ACHN (cell line): Measurements from ENCODE around the gene OTULIN.

Experiments used
- DNase-seq: peaks from one replicate; pipeline ENCODE4 v3.0.0-alpha.2; 2015
- in situ Hi-C: cut with HindIII; loops from 2 replicates; pipeline ENCODE4 v1.10.0; 2017; ENCODE audit warnings: low sequenced_read_pairs, low pct_ligation_motif_present, low pct_unique_long_range_greater_than_20kb

The OTULIN gene

DNA sequence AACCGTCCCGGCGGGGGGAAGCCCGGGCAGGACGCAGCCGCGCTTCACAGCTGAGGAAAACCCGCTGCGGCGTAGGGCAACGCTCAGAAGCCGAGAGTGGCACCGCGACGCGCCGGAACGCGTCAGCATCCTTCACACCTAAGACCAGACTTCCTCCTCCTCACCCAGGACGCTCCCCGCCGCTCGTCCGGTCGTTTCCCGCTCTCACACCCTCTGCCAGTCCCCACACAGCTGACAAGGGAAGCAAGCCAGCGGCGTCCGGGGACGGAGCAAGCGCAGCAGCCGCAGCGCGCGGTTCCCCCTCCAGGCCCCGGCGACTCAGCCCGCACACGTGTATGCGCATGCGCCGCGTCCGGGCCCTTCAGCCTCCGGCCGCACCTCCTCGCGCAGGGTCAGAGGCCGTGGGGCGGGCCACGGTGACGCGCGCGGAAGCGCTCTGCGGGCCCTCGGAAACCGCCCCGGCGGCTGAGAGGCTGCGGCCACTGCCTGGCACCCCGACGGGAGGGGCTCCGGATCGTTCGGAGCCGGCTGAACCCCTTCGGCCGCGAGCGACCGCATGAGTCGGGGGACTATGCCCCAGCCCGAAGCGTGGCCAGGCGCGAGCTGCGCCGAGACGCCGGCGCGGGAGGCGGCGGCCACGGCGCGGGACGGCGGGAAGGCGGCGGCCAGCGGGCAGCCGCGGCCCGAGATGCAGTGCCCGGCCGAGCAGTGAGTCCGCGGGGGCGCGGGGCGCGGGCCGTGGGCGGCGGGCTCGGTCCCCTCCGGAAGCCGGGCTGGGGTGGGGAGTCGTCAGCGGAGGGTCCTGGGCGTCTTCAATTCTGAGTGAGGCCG lies at the start of gene OTULIN:
OTULIN (plus strand) TSS at position 449 of the 831 bp plus-strand sequence; CDS start at position 557, 108 bp downstream.
- peak; percentile 86 for DNase-seq
- in situ Hi-C loops, result no loop called here

DNA sequence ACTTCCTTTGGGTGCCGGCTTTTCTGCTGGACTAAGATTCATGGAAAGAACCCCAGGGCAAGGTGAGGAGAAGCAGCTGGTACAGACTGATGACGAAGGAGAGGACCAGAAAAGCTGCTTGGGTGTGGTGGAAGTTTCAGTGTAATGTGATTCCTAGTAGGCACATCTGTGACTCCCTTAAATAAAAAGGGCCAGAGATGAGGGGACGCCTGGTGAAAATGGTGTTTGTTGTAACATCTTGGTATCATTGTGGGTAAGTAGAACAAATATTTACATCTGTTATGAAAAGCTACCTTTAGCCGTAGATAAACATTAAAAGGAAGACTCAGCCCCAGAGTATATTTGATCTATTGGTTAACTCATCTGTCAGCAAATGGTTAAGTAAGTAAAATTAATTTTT lies 49.2 kb upstream of the OTULIN start:
- in situ Hi-C loops, result no loop called here
- DNase-seq, result no peak

DNA sequence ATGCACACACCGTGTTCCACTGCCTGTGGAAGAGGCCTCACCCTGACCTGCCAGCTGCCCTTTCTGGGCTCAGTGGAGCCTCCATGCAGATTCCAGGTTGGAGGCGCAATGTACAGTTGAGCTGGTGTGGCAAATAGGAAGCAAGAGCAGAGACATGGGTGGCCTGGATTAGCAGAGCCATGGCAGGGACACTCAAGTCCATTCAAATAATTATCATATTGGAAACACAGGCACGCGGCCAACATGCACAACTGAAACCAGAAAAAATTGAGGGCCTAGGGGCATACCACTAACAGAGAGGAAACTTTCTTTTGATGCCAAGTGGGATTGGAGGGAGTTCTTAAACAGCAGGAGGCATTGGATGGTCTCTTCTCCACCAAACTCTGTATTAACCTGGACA lies 47.1 kb upstream of the OTULIN start:
- in situ Hi-C loops, result no loop called here
- no peak for DNase-seq

DNA sequence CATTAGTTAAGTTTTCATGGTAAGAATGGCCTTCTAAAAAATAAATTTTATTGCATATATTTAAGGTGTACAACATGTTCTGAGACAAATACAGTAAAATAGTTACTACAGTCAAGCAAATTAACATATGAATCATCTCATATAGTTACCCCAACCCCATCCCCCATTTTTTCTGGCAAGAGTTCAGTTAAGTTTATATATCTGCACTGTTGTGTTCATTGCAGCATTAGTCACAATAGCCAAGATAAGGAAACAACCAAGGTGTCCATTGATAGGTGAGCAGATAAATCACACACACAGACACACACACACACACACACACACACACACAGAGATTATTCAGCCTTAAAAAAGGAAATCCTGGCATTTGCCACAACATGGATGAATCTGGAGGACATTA lies 37.2 kb upstream of the OTULIN start:
- DNase-seq, result no peak

DNA sequence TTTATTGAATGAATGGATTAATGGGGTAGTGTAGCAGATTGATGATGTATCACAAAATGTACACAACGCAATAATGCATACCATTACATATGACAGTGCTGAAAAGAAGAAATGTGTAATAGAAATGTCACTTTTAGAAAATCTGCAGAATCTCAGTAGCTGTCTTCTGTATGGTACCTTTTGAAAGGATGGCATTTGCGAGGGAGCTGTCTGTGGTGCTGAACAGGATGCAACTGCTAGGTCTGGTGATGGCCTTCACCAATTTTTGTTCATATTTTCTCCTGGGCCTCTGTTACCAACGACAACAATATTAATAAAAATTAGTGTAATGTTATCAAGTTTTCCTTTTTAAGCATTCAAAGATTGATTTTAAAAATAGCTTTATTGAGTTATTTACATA lies 36.2 kb upstream of the OTULIN start:
- in situ Hi-C loops, result no loop called here
- DNase-seq, result peak; percentile 54

More for the DNA sequence above, 37.2 kb upstream of the OTULIN start:
- in situ Hi-C loops, result no loop called here

DNA sequence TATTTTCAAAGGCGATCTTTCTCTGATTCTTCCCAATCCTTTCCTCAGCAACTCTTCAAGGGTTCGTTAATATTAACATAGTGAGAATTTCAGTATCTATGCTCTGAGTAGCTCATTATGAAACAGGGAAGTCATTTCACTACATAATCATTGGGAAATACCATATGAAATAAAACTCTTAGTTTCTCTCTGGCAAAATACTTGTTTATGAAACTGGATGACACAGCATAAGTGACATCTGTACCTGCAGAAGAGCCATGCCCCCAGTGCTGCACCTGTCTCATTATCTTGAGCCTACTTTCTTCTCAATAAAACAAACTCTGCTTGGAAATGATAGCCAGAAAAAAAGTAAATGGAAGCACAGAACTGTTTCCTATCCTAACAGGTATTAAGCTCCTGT lies 33.8 kb upstream of the OTULIN start:
- in situ Hi-C loops, result no loop called here
- DNase-seq, result no peak

DNA sequence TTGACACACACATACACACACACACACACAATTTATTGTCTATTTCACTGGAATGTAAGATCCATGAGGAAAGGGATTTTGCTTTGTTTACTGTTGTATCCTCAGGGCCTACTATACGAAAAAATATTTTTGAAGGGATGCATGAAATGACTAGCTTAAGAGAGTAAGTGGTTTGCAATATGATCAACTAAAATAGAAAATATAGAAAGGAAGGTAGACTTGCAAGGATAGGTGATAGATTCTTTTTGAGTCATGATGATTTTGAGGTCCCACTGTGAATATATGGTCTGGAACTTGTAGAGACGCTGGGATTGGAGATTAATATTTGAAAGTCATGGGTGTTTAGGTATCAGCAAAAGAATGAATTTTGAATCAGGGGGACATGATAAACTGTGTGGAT lies 28.9 kb upstream of the OTULIN start:
- DNase-seq, result no peak
- in situ Hi-C loops, result no loop called here

DNA sequence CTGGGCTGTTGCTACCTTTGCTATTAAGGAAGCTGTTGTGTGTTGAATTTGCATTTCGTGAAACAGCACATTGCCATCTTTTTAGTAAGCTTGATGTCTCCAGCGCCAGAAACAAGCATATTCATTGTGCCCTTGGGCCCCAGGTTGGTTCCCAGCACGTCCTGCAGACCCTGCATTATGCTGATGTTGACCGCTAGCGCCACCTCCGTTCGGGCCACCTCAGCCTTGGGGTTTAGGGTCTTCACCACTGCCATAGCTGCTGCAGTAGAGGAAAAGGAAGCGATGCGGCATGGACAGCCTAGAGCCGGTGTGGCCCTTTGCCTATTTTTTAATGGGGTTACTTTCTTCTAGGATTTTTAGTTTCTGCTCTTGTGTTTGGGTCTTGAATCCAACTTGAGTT lies 23.8 kb upstream of the OTULIN start:
- in situ Hi-C loops, result no loop called here
- no peak for DNase-seq

DNA sequence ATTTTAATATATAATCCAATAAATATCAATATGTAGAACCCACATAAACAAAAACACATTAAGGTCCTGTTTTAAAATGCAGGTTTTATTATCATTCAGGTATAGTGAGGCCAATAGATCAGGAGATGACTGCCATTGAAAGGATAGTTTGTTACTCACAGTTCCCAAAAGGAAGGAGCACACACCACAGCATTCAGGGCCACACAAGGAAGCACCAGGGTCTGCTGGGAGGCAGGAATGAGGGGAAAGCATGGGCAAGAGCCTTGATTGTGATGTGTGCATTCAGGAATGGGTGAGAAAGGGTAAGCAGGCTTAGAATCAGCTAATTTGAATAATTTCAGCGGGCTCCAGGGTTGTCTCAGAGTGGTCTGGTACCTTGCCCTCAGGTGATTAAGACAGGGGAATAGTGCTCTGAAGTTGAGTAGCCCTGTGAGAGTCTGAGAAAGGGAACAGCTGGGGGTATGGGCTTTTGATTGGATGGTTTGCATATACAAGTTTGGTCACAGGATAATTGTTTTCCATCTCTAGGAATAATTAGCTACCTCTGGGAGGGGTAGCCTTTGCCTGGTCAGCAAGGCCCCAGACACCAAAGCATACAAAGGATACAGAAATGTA lies 19.8 kb upstream of the OTULIN start:
- in situ Hi-C loops, result no loop called here
- no peak for DNase-seq

DNA sequence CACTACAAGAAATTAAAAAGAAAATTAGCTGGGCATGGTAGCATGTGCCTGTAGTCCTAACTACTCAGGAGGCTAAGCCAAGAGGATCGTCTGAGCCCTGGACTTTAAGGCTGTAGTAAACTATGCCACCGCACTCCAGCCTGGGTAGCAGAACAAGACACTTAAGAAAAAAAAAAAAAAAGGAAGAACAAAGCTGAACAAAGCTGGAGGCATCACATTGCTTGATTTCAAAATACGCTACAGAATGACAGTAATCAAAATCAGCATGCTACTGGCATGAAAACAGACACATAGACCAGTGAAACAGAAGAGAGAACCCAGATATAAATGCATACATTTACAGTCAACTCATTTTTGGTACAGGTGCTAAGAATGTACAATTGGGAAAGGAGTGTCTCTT lies 14.5 kb upstream of the OTULIN start:
- in situ Hi-C loops, result no loop called here
- DNase-seq, result no peak

DNA sequence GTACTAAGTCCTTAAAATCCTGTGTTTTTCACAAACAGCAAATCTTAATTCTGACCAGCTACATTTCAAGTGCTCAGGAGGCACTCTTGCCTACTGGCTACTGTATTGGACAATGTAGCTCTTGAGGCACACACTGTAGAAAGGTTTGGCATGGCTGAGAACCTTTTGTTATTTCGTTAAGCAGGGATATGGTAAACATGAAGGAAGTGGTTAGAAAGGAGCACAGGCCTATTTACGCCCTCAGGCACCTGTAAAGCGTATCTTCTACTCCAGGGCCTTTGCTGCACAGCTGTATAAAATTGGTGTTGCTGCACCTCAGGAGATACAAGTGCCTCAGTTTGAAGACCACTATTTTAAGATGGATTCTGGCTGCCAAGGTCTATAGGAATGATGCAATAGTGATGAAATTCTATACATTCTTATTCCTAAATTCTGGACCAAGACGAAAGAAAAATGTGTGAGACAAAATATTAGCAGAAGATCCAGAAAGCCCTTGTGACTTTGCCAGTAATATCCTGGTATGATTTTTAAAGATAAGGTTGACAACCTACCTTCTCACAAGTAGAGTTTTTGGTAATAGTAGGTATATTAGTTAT lies 9.3 kb upstream of the OTULIN start:
- in situ Hi-C loops, result no loop called here

DNA sequence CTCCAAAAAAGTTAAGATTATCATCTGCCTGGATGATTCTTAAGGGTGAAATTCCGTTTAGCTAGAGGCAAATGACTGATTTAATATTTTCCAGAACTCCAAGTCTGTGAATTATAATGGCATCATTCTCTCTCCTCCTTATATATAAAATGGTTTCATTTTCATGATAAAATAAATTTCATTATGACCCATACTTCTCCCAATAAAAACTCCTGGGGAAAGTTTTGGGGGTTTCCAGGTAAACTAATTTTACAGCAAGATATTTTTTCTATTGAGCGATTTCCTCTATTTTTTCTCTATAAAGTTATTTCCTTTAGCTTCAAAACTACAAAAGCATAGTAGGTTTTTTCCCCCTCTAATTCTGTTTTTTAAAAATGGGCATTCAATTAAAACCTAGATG lies 7.6 kb upstream of the OTULIN start:
- in situ Hi-C loops, result no loop called here
- DNase-seq, result no peak

More for the DNA sequence above, 9.3 kb upstream of the OTULIN start:
- no peak for DNase-seq

DNA sequence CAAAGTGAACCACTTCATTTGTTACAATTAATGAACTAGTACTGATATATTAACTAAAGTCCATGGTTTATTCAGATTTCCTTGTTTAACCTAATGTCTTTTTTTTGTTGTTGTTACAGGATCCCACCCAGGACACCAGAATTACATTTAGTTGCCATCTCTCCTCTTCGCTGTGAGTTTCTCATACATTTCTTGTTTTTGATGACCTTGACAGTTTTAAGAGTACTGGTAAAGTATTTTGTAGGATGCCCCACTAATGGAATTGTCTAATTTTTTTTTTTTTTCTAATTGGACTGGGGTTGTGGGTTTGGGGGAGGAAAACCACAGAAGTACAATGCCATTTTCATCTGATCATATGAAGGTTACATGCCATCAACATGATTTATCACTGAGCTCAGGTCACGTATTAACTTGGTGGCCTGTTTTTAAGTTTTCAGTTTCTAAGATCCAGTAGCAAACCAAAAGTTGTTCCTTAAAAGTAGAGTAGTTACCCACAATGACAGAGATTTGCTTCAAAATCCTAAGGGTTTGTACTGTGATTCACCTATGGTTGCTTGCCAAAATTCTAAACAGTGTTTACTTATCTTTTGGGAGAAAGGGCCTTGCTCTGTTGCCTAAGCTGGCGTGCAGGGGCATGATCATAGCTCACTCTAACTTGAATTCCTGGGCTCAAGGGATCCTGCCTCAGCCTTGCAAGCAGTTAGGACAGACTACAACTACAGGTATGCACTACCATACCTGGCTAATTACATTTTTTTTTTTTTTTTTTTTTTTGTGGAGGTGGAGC lies 4.5 kb upstream of the OTULIN start:
- DNase-seq, result no peak
- in situ Hi-C loops, result no loop called here

DNA sequence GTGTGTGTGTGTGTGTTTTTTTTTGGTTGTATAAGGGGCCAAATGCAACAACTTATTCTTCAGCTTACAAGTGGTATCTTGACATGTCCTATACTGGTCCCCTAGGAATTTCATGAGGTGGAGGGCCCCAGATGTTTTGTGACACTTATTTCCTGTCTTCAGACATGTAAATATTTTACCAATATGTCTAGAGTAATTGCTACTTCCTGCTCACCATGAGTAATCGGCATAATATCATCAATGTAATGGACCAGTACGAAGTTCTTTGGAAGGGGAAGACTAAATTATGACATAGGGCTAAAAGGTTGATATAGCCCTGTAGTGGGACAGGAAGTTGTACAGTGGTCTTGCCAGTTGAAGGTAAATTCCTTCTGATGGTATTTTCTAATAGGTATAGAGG lies 3.7 kb upstream of the OTULIN start:
- in situ Hi-C loops, result no loop called here
- DNase-seq, result no peak

DNA sequence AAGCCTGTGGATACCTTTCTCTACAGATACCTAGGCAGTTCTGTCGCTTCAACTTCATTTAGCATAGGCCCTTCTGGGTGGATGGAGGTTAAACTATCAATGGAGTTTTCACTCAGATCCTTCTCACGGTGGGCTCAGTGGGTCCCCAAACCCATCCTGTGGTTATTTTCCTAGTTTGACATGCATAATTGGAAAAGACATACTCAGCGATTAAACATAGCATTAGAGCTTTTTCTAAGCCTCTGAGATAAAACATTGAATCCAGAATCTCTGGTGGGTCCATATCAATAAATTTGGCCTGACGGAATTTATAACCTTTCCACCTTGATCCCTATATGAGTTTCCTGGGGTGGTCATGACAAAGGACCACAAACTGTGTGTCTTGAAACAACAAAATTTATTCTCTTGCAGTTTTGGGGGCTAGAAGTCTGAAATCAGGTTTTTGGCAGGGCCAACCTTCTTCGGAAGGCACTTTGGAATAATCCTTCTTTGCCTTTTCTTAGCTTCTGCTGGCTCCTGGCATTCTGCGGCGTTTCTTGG lies 1.7 kb upstream of the OTULIN start:
- no peak for DNase-seq
- in situ Hi-C loops, result no loop called here

DNA sequence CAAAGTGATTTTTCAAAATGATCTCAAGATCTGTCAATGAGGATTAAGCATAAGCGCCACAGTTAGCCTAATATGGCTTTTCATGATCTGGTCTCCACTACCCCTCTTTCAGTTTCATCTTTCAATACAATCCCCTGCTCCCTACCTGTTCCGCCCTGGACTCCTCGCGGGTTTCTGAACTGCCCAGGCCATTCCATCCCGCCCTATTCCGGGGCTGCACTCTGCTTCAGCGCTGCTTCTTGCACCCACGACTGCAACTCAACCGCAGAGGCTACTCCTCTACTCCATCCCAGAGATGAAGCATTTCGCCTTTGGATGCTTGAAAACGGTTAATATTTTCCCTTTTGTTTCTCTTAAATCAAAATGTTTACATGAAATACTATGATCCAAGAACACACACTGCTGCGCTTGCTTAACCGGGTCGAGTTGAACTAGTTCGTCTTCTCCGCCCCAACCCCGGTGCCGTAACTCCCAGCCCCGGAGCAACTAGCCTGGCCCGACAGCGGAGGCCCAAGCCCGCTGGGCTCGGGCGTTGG lies 716 bp upstream of the OTULIN start:
- DNase-seq, result peak; percentile 33
- in situ Hi-C loops, result no loop called here

DNA sequence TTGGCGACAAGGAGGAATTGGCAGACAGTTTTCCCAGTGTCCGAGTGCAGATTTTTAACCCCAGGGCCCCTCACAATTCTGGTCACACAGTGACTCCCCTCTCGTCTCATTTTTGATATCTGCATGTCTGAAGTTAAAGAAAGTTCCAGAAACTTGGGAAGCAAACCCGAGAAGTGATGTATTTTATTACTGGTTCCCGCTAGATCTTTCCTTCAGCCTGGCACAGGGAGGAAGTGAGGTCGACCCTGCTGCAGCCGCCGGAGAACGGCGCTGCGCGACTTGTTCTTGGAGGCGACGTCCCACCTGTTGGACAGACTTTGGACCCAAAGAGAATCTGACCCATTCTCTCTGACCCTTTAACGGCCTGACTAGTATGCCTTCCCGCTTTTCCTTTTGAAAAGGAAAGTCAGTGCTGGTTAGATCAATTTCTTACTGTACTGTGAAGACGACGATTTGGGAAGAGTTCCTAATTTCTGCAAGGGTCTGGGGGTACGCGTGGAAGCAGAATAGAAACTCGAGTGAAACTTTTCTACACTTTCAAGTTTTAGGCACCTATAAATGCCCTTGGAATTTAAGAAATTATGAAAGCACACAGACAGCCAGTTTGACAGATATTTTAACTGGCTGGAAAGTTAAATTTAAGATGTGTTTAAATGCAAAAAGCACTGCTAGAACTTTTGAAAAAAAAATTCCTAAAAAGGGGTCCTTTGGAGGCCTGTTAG lies 744 bp downstream of the OTULIN start:
- DNase-seq, result peak; percentile 40
- in situ Hi-C loops, result no loop called here

DNA sequence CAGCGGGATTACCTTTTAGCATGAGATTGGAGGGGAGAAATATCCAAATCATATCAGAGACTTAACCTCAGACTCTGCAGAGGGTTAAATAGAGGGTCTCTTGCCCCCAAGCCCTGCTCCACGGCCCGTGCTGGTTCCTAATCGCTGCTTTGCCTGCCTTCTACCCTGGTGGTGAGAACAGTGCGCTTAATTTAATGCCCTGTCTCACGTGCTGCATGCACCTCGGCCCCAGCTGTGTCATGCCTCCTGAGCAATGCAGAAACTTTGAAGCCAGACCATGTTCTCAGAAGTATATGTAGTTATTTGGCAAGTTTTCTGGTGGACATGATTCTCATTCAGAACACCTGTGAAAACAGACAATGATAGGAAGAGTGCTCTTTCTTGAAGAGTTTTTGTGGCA lies 1.4 kb downstream of the OTULIN start:
- in situ Hi-C loops, result no loop called here

More for the DNA sequence above, 1.4 kb downstream of the OTULIN start:
- peak; percentile 27 for DNase-seq
